Body of pancreas (tissue), 4 donors: Measurements from ENCODE around the gene PINLYP.

Experiments
- CTCF ChIP-seq, 7 experiments: fragments of 450-650 bp in 4 of 7; fragments of 200-600 bp in 3 of 7; sonication (generic) in 3 of 7; IDR thresholded peaks; one replicate each; pipeline ENCODE4 v1.5.1; 2016 to 2019; ENCODE audit warnings: antibody characterized with exemption in 7 of 7
- POLR2A ChIP-seq, 3 donors: fragments of 450-650 bp; IDR thresholded peaks; one replicate each; pipeline ENCODE4 v1.6.1; 2016; ENCODE audit warnings: antibody characterized with exemption in 3 of 3, mild to moderate bottlenecking in 2 of 3

GRCh38 chr19:43611788-43612187, 36.2 kb downstream of the PINLYP start, which contains the start of gene SRRM5:
- TF ChIP-seq CTCF (IDR thresholded peaks at IDR 0.05) (no peak), POLR2A (IDR thresholded peaks at IDR 0.05) (no peak)
